Skeletal muscle satellite cell (primary cell): ENCODE results near the gene EPHA2.

Experiments used
- H3K27me3 ChIP-seq: 2 replicates; pipeline ENCODE4 v1.7.0; 2013; ENCODE audit warnings: low read length; ENCODE audit not compliant: control insufficient read depth, insufficient read depth
- H3K36me3 ChIP-seq: 2 replicates; pipeline ENCODE4 v1.7.0; 2013; ENCODE audit warnings: mild to moderate bottlenecking, control low read depth, low read length; ENCODE audit not compliant: insufficient read depth
- H3K4me1 ChIP-seq: 2 replicates; pipeline ENCODE4 v1.7.0; 2013; ENCODE audit warnings: low read length; ENCODE audit not compliant: control insufficient read depth, insufficient read depth
- H3K4me2 ChIP-seq: 2 replicates; pipeline ENCODE4 v1.7.0; 2013; ENCODE audit warnings: mild to moderate bottlenecking, low read length
- H3K4me3 ChIP-seq: 2 replicates; pipeline ENCODE4 v1.7.0; 2013; ENCODE audit warnings: low read length
- H3K9ac ChIP-seq: 2 replicates; pipeline ENCODE4 v1.7.0; 2013; ENCODE audit warnings: mild to moderate bottlenecking, low read depth, low read length, moderate library complexity
- H3K9me3 ChIP-seq: replicated peaks from 2 replicates; pipeline ENCODE4 v1.7.0; 2013; ENCODE audit warnings: mild to moderate bottlenecking, control low read depth, low read length

EPHA2 gene

DNA sequence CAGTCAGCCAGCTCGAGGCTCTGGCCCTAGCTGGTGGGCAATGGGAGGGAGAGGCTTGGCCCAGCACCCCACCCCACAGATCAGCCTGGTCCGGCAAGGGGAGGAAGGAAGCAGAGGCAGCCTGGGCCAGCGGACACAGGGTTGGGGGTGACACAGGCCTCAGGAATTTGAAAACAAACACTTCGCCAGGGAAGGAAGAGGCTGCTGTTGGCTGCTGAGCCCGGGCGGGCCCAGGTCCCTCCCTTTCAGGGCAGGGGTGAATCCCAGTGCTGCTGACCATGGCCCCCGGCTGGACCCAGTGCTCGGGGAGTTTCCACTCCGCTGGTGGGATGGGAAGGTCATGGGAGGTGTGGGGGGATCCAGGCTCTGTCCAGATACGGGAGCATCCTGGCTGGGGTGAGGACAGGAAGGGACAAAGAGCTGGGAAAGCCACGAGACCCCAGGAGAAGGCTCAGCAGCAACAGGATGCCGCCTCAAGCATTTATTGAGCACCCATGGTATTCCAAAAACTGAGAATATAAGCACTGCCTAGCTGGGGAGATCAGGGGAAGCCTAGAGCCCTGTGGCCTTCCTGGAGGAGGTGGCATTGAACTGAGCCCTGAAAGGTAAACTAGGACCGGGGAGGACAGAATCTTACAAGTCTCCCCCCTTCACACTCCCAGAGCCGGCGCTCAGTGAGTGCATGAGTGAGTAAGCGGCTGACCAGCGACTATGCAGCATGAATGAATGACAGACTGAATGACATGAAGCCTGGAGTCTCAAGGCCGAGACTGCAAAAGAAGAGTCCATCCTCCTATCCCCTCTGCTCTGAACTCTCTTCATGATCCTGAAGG, 26.2 kb upstream of the EPHA2 start:
- Histone ChIP-seq H3K9ac (peak overlapping the region; percentile 82), H3K4me3 (peak overlapping the region; percentile 30), H3K4me1 (peaks cover 46% of the 10 kb centered on the region), H3K9me3 (no peaks in the 10 kb centered on the region), H3K27me3 (no peaks in the 10 kb centered on the region), H3K36me3 (no peaks in the 10 kb centered on the region), H3K4me2 (peak overlapping the region; percentile 71)

DNA sequence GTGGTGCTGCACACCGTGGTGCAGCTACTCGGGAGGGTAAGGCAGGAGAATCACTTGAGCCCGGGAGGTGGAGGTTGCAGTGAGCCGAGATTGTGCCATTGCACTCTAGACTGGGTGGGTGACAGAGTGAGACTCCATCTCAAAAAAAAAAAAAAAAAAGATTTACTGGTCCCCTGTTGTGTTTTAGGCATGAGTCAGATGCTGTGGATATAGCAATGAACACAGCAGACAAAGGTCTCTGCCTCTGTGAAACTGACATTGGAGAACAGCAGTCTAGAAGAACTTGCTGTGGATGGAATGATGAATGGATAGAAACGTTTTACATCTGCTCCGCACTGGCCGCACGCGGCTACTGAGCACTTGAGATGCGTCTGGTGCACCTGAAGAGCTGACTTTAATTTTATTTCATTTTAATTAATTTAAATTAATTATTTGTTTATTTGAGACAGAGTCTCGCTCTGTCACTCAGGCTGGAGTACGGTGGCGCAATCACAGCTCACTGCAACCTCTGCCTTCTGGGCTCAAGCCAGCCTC, 24.5 kb upstream of the EPHA2 start:
- Histone ChIP-seq H3K4me3 (no peak overlapping the region), H3K9ac (peak overlapping the region; percentile 82), H3K9me3 (no peaks in the 10 kb centered on the region), H3K4me1 (peaks cover 64% of the 10 kb centered on the region), H3K27me3 (no peaks in the 10 kb centered on the region), H3K36me3 (no peaks in the 10 kb centered on the region), H3K4me2 (no peak overlapping the region)

DNA sequence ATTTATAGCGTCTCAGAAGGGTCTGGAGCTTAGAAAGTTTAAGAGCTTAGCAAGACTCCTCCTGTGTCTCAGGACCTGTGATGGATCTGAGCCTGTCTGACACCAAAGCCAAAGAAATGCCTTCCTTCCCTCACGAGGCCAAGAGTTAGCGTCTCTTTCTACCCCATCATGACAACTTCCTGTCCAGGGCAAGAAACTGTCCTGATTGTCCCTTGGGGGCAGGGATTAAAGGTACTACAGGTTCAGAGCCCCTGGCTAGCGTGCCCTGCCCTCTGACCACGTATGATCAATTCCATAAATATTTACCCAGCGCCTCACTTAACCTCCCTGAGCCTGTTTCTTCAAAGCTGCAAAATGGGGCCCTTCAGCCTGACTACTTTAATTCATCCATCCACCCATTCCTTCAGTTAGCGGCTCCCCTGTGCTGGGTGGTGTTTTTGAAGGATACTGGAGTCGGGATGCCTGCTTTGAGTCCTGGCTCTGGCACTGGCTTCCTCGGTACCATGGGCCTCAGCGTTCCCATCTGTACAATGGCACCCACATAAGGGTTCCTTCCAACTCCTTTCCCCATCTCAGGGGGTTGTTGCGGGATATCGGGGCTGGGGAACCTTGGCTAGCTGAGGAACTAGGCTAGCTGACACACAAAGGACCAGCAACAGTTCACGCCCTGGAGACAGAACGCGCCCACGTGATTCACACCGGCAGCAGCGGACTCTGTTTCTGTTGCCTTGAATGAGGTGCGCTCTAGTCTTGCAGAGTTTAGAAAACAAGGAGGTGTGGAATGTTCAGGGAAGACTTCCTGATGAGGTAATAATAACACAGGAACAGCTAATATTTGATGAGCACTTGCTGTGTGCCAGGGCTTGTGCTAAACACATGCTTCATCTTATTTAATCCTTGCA, 23.0 kb upstream of the EPHA2 start:
- no peak overlapping the region for H3K4me3 ChIP-seq
- H3K9ac ChIP-seq, result no peak overlapping the region
- H3K27me3 ChIP-seq, result no peaks in the 10 kb centered on the region
- no peak overlapping the region for H3K4me2 ChIP-seq
- no peaks in the 10 kb centered on the region for H3K36me3 ChIP-seq
- peaks cover 79% of the 10 kb centered on the region for H3K4me1 ChIP-seq
- H3K9me3 ChIP-seq, result no peaks in the 10 kb centered on the region

DNA sequence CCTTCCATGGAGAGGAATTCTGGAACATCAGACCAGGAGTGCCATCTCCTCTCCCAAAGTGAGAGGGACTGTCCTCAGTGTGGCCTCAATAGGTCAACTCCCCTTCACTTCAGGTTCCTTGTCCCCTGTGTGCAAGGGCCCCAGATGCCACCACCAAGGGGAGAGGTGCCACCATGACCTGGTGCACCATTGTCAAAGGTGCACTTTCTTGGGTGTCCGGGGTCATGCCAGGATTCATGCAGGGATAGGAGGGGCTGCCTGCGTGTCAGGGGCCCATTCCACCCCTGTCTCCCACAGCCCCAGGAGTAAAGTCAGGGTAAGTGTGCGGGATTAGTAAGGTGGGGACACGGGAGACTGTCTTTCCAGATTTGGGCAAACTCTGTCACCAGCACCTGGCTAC, 21.4 kb upstream of the EPHA2 start:
- no peaks in the 10 kb centered on the region for H3K9me3 ChIP-seq
- no peaks in the 10 kb centered on the region for H3K27me3 ChIP-seq
- H3K4me1 ChIP-seq, result peaks cover 77% of the 10 kb centered on the region
- H3K4me3 ChIP-seq, result no peak overlapping the region
- no peak overlapping the region for H3K4me2 ChIP-seq
- H3K9ac ChIP-seq, result no peak overlapping the region
- no peaks in the 10 kb centered on the region for H3K36me3 ChIP-seq

DNA sequence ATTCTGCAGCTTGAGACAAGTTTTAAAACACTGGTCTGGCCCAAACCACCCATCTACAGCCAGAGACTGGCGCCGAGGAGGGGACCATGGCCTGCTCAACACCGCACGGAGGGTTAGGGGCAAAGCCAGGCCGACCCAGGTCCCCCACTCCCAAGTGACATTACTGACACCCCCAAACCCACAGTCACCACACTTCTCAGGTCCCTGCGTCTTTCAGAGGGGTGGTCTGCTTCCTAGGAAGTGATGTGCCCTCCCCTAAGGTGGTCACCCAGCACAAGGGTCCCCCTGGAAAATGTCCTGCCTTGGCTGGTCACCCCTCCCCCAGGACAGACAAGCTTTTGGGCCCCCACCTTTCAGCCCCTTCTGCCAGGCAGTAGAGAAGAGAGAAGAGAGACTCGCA, 20.8 kb upstream of the EPHA2 start:
- peak overlapping the region; percentile 37 for H3K4me3 ChIP-seq
- peaks cover 70% of the 10 kb centered on the region for H3K4me1 ChIP-seq

DNA sequence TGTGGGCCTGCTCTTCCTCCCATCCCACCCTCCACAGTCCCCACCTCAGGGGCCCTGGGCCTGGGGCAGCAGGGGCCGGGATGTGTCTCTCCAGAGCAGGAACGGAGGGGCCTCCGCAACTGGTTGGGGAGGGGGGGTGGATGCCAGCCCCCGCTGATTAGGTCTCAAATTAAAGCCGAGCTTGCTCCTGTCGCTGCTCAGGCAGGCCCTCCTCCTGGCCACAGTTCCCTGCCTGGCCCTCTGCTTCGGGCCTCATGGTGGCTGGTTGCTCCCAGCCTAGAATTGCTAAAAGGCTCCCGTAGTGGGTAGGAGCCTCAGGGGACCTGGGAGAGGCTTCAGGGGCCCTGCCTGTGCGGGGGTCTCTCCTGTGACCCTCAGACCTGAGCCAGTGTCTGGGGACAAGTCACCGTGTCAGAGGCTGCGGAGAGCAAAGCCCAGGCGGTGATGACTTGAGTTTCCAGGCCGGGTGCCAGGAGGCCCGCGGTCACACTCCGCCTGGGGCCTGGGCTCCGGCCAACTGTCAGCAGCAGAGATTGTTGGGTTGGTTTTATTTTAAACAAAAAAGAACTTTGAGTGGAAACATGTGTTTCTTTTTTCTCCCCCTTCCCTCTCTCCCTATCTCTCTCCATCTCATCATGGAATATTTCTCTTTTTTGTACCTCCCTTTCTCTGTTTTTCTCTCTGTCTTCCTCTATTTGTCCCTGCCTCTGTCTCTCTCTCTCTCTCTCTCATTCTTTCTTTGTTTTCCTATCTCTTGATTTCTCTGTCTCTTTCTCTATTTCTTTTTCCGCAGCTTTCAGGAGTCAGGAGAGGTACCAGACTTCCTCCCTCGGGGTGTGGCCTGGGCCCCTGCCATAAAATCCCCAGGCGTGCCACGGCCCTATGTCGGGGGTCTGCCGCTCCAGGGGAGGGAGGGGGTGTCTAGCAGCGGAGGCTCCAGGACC, 20.0 kb upstream of the EPHA2 start:
- H3K9me3 ChIP-seq, result no peaks in the 10 kb centered on the region
- H3K4me3 ChIP-seq, result peak overlapping the region; percentile 37
- peaks cover 63% of the 10 kb centered on the region for H3K4me1 ChIP-seq
- no peaks in the 10 kb centered on the region for H3K27me3 ChIP-seq
- H3K9ac ChIP-seq, result peak overlapping the region; percentile 80
- H3K36me3 ChIP-seq, result no peaks in the 10 kb centered on the region
- peak overlapping the region; percentile 73 for H3K4me2 ChIP-seq

More for the DNA sequence above, 20.8 kb upstream of the EPHA2 start:
- Histone ChIP-seq H3K9me3 (no peaks in the 10 kb centered on the region), H3K4me2 (peak overlapping the region; percentile 73), H3K36me3 (no peaks in the 10 kb centered on the region), H3K27me3 (no peaks in the 10 kb centered on the region), H3K9ac (peak overlapping the region; percentile 80)

DNA sequence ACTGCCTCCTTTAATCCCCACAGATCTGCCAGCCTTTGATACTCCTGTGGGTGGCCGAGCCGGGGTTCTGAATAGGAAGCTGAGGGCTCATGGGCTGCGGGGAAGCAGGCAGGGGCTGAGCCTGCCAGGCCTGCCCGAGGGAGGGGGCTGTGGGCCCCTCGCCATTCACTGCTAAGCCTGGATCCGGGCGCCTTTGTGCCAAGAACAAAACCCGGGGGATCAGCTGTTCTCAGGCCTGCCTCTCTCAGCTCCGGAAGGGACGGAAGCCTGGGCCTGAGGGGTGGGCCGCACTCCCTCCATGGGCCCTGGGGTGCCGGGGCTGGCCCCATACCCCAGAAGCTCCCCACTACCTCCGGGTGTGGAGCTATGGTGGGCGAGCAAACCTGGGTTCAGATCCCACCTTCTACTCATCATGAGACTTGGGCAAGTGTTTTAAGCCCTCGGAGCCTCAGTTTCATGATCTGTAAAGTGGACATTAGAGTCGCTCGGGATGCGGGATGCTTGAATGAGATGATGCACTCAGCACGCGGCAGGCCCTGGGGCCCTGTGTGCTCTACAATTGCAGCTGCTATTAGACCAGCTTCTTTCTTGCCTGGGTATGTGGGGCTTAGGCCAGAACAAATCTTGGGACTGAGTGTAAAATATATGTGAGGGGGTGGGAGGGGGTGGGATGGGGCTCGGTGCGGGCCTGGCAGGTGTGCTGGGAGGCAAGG, 19.2 kb upstream of the EPHA2 start:
- Histone ChIP-seq H3K27me3 (no peaks in the 10 kb centered on the region), H3K4me2 (no peak overlapping the region), H3K4me1 (peaks cover 54% of the 10 kb centered on the region), H3K4me3 (no peak overlapping the region), H3K36me3 (no peaks in the 10 kb centered on the region), H3K9ac (peak overlapping the region; percentile 26), H3K9me3 (no peaks in the 10 kb centered on the region)

DNA sequence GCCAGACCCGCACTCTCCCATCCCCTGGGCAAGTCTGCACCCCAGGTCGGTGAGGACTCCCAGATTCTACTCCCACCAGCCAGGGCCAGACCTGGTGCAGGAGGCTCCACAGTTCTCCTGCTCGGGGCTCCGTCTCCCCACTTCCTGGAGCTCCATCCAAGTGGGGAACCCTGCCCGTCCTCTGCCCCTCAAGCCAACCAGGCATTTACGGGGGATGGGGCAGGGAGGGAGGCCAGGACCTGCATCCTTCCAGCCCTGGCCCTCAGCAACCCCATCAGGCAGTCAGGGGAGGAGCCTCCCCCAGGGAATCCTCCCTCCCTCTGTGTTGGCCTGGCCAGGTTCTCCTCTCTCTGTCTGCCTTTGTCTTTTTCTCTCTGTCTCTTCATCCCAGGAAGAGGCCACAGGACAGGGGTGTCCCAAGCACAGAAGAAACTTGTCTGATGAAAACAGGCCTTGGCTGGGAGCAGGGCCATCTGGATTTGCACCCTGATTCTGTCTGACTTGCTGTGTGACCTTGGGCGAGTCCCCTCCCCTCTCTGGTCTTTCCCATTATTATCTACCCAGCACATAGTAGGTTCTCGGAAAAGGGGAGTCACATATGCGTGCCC, 18.5 kb upstream of the EPHA2 start:
- Histone ChIP-seq H3K9ac (peak overlapping the region; percentile 49), H3K4me2 (no peak overlapping the region), H3K4me3 (no peak overlapping the region), H3K9me3 (no peaks in the 10 kb centered on the region), H3K36me3 (no peaks in the 10 kb centered on the region), H3K4me1 (peaks cover 52% of the 10 kb centered on the region), H3K27me3 (no peaks in the 10 kb centered on the region)

DNA sequence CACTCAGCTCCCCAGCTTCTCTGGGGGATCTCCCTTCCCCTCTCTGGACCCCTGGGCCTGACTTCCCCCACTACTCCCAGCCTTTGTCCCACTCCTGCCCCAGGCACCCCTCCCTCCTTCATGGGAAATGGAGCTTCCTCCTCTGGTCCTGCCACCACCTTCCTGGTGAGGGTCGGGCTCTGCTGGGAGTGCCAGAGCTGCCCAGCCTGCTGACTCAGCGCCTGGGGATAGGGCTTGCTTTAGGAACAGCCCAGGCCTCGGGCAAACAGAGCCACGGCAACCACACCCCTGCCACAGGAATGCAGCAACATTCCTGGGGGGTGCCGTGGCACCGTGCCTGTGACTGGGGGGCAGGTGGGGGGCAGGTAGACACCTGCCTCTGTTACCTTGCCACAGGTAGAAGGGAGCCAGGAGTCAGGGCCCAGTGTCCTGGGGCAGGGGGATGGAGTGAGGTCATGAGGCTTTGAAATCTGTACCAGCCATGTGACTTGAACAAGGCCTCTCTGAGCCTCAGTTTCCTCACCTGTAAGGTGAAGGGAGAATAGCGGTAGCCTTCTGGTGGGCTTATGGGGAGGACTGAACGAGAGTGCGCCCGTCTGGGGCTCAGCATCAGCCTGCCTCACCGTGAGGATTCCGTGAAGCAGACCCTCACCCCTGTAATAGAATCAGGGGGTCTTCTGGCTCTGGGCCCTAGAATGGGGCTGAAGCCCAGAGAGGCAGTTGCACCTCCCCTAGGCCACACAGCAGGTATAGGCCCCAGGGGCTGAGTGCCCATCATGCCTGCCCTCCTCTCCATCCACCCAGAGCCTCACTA, 17.8 kb upstream of the EPHA2 start:
- Histone ChIP-seq H3K9me3 (no peaks in the 10 kb centered on the region), H3K36me3 (no peaks in the 10 kb centered on the region), H3K9ac (peak overlapping the region; percentile 65), H3K27me3 (no peaks in the 10 kb centered on the region), H3K4me3 (no peak overlapping the region), H3K4me1 (peaks cover 47% of the 10 kb centered on the region), H3K4me2 (peak overlapping the region; percentile 63)
